ENCODE results near the gene RASAL3.
"Not testable (repeated sequence)": the region's sequence is repeated elsewhere in the genome, so short reads cannot be mapped to it uniquely, and the experiment has no call there.

The RASAL3 gene

GRCh38 chr19:15418579-15419412 lies 45.5 kb downstream of the RASAL3 start, which contains the start of gene AKAP8L:
Gene AKAP8L, minus strand, starts transcription at chr19:15418988. Its CDS starts 65 bp downstream, at chr19:15418923.
- peak; percentile 93 to 97 for DNase-seq

GRCh38 chr19:15418231-15418578 lies 46.1 kb downstream of the RASAL3 start:
- DNase-seq, result no peak

- no peak for DNase-seq
Observed at GRCh38 chr19:15417699-15418098, 46.6 kb downstream of the RASAL3 start.

- no peak for DNase-seq
Observed at GRCh38 chr19:15412832-15413231, 51.5 kb downstream of the RASAL3 start.

- DNase-seq, result not testable (repeated sequence)
Observed at GRCh38 chr19:15411351-15411750, 53.0 kb downstream of the RASAL3 start.

GRCh38 chr19:15404780-15405211 lies 59.5 kb downstream of the RASAL3 start:
- DNase-seq, result no peak

- peak in 1 of 2 experiments; percentile 60 for DNase-seq
Observed at GRCh38 chr19:15404097-15404779, 60.1 kb downstream of the RASAL3 start.

GRCh38 chr19:15403151-15403531 lies 61.2 kb downstream of the RASAL3 start:
- DNase-seq, result no peak

- no peak for DNase-seq
Observed at GRCh38 chr19:15402411-15403150, 61.8 kb downstream of the RASAL3 start.

Data from cerebellar nuclear complex (tissue), 1 donor.